Measurements from ENCODE around the gene NLK.
A peak's percentile ranks its signal among the peaks of the same experiment; 100 is the strongest.
"Not testable (repeated sequence)": the region's sequence is repeated elsewhere in the genome, so short reads cannot be mapped to it uniquely, and the experiment has no call there.

Gene NLK

GRCh38 chr17:27997522-27997921, 45.0 kb upstream of the NLK start:
- H3K4me3 ChIP-seq (ENCODE audit: low read length), result no peak overlapping the region
- DNase-seq (ENCODE audit: low read depth), result no peak
- TF ChIP-seq, protein P1, sequence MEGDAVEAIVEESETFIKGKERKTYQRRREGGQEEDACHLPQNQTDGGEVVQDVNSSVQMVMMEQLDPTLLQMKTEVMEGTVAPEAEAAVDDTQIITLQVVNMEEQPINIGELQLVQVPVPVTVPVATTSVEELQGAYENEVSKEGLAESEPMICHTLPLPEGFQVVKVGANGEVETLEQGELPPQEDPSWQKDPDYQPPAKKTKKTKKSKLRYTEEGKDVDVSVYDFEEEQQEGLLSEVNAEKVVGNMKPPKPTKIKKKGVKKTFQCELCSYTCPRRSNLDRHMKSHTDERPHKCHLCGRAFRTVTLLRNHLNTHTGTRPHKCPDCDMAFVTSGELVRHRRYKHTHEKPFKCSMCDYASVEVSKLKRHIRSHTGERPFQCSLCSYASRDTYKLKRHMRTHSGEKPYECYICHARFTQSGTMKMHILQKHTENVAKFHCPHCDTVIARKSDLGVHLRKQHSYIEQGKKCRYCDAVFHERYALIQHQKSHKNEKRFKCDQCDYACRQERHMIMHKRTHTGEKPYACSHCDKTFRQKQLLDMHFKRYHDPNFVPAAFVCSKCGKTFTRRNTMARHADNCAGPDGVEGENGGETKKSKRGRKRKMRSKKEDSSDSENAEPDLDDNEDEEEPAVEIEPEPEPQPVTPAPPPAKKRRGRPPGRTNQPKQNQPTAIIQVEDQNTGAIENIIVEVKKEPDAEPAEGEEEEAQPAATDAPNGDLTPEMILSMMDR (conservative IDR thresholded peaks at IDR 0.05; ENCODE audit: low read length), result no peak

GRCh38 chr17:28001149-28001548, 41.3 kb upstream of the NLK start:
- no peak overlapping the region for H3K4me3 ChIP-seq (ENCODE audit: low read length)
- DNase-seq (ENCODE audit: low read depth), result no peak
- TF ChIP-seq, protein P1 (conservative IDR thresholded peaks at IDR 0.05; ENCODE audit: low read length), result no peak

DNA sequence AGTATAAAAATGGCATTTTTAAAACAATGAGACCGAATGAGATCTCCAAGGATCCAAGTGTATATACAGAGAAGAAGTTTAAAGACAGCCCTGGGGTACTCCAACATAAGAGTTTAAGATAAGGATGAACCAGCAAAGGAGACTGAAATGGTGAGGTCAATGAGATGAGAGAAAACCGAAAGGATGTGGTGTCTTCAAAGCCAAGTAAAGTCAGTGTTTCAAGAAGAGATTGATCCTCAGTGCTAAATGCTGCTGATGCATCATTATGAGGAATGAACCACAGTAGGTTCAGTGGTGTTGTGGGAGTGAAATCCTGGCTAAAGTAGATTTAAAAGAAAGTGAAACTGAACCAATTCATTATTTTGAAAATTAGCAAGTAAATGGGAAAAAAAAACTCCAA, 38.1 kb upstream of the NLK start:
- TF ChIP-seq, protein P1 (conservative IDR thresholded peaks at IDR 0.05; ENCODE audit: low read length), result no peak
- no peak for DNase-seq (ENCODE audit: low read depth)
- H3K4me3 ChIP-seq (ENCODE audit: low read length), result no peak overlapping the region

DNA sequence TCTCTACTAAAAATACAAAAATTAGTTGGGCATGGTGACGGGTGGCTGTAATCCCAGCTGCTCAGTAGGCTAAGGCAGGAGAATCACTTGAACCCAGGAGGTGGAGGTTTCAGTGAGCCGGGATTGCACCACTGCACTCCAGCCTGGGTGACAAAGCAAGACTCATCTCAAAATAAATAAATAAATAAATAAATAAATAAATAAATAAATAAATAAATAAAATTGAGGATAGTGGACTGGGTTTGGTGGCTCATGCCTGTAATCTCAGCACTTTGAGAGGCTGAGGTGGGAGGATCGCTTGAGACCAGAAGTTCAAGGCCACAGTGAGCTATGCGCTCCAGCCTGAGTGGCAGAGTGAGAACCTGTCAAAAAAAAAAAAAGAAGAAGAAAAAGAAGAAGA, 34.6 kb upstream of the NLK start:
- DNase-seq (ENCODE audit: low read depth), result not testable (repeated sequence)

DNA sequence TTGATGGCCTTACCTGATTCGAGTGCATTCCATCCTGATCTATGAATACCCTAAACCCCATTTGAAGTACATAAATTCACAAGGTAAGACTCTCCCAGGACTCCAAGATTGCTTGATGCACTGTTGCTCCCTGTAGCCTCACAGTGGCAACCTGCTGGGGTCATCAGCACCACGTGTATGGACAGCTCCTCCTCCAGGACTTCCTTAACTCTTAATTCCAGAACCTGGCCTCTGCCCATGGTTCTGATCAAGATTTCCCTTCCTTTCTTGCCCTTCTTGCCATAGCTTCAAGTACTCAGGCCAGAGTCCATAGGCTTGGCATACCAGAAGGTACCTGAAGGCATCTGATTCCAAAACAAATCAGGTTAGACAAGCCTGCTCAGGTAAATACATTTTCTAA, 34.0 kb upstream of the NLK start:
- TF ChIP-seq, protein P1 (conservative IDR thresholded peaks at IDR 0.05; ENCODE audit: low read length), result no peak
- peak; percentile 36 for DNase-seq (ENCODE audit: low read depth)
- no peak overlapping the region for H3K4me3 ChIP-seq (ENCODE audit: low read length)

More for the DNA sequence above, 34.6 kb upstream of the NLK start:
- H3K4me3 ChIP-seq (ENCODE audit: low read length), result not testable (repeated sequence)

DNA sequence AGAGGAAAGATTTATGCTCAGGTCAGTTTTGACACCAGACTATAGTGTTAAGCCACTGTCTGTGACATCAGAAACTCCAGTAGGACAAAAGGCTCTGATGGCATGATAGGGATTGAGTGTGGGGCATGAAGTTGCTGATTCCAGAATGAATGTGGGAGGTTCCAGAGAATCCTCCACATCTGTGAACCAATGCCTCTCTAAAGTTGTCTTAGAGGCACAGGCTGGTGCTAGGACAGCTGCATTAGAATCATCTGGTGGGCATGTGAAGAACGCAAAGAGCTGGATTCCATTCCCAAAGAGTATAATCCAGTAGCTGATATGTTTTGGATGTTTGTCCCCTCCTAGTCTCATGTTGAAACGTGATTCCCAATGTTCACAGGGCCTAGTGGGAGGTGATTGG, 32.1 kb upstream of the NLK start:
- H3K4me3 ChIP-seq (ENCODE audit: low read length), result no peak overlapping the region
- TF ChIP-seq, protein P1 (conservative IDR thresholded peaks at IDR 0.05; ENCODE audit: low read length), result no peak
- no peak for DNase-seq (ENCODE audit: low read depth)

- no peak for DNase-seq (ENCODE audit: low read depth)
- TF ChIP-seq, protein P1 (conservative IDR thresholded peaks at IDR 0.05; ENCODE audit: low read length), result no peak
- no peak overlapping the region for H3K4me3 ChIP-seq (ENCODE audit: low read length)
Measured at GRCh38 chr17:28018439-28019070, 23.9 kb upstream of the NLK start.

DNA sequence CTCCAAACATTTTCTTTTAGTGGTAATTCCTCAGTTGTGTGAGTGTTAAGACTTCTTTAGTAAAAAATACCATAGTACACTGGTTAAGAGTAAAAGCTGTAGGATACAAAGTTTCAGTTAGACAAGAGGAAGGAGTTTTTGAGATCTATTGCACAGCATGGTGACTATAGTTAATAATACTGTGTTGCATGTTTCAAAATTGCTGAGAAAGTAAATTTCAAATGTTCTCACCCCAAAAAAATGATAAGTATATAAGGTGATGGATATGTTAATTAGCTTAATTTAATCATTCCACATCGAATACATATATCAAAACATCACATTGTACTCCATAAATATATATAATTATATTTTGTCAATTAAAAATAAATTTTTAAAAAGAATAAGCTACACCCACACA, 22.0 kb upstream of the NLK start:
- TF ChIP-seq, protein P1 (conservative IDR thresholded peaks at IDR 0.05; ENCODE audit: low read length), result no peak
- DNase-seq (ENCODE audit: low read depth), result no peak
- no peak overlapping the region for H3K4me3 ChIP-seq (ENCODE audit: low read length)
